Keratinocyte (primary cell): ENCODE results near the gene ABHD12B. TPM values are rescaled to one million over a fixed set of nuclear protein-coding genes. Genes with fewer than 3 reads are reported as not detected.

Experiments
- DNase-seq: peaks from one replicate; pipeline ENCODE4 v3.0.0-alpha.2; 2011; ENCODE audit warnings: low read depth, missing footprints, low spot score
- FAIRE-seq: peaks from 2 replicates; lab custom pipeline; 2011; peaks lifted over from hg19 to GRCh38; lab: Jason Lieb, UNC
- H2AFZ ChIP-seq: 2 replicates; pipeline ENCODE4 v1.6.0; 2012; ENCODE audit warnings: low read length, control low read depth, inconsistent platforms; ENCODE audit not compliant: control insufficient read depth
- H3K27ac ChIP-seq: 2 replicates; pipeline ENCODE4 v1.5.1; 2011; ENCODE audit warnings: low read length; ENCODE audit not compliant: control insufficient read depth, insufficient read depth
- H3K27me3 ChIP-seq: 3 replicates; pipeline ENCODE4 v1.6.0; 2011; ENCODE audit warnings: low read length; ENCODE audit not compliant: control insufficient read depth, insufficient read depth; ENCODE audit errors: extremely low read depth
- H3K36me3 ChIP-seq, 2 experiments: 2 replicates in 1 of 2; 3 replicates in 1 of 2; pipeline ENCODE4 v1.5.1; 2011; ENCODE audit warnings: low read length in 2 of 2, mild to moderate bottlenecking in 1 of 2; ENCODE audit not compliant: control insufficient read depth in 2 of 2, insufficient read depth in 2 of 2; ENCODE audit errors: extremely low read depth in 1 of 2
- H3K4me1 ChIP-seq: 3 replicates; pipeline ENCODE4 v1.5.1; 2011; ENCODE audit warnings: low read length; ENCODE audit not compliant: control insufficient read depth, insufficient read depth; ENCODE audit errors: extremely low read depth
- H3K4me2 ChIP-seq: 3 replicates; pipeline ENCODE4 v1.6.0; 2011; ENCODE audit warnings: low read depth, low read length; ENCODE audit not compliant: control insufficient read depth, insufficient read depth; ENCODE audit errors: extremely low read depth
- H3K4me3 ChIP-seq, 3 experiments: fragments of 200-600 bp in 1 of 3; sonication (generic) in 1 of 3; 2 replicates in 2 of 3; 3 replicates in 1 of 3; pipeline ENCODE4 v1.5.1; 2011 to 2016; ENCODE audit warnings: low read length in 3 of 3, mild to moderate bottlenecking in 3 of 3, control low read depth in 2 of 3, inconsistent platforms in 1 of 3, low read depth in 1 of 3, mixed read lengths in 1 of 3, mixed run types in 1 of 3, moderate library complexity in 1 of 3; ENCODE audit not compliant: control insufficient read depth in 2 of 3, insufficient read depth in 2 of 3; ENCODE audit errors: extremely low read depth in 1 of 3
- H3K79me2 ChIP-seq: 2 replicates; pipeline ENCODE4 v1.6.0; 2012; ENCODE audit warnings: low read length; ENCODE audit not compliant: control insufficient read depth, insufficient read depth
- H3K9ac ChIP-seq: 3 replicates; pipeline ENCODE4 v1.6.0; 2011; ENCODE audit warnings: low read length; ENCODE audit not compliant: control insufficient read depth, insufficient read depth; ENCODE audit errors: extremely low read depth
- H3K9me1 ChIP-seq: 3 replicates; pipeline ENCODE4 v1.6.0; 2011; ENCODE audit warnings: low read length; ENCODE audit not compliant: control insufficient read depth, insufficient read depth; ENCODE audit errors: extremely low read depth
- H3K9me3 ChIP-seq: 2 replicates; pipeline ENCODE4 v1.5.1; 2012; ENCODE audit warnings: low read depth, low read length; ENCODE audit not compliant: control insufficient read depth
- H4K20me1 ChIP-seq: 3 replicates; pipeline ENCODE4 v1.6.0; 2011; ENCODE audit warnings: low read length; ENCODE audit not compliant: control insufficient read depth, insufficient read depth; ENCODE audit errors: extremely low read depth
- CTCF ChIP-seq, 3 experiments: IDR thresholded peaks in 1 of 3; conservative IDR thresholded peaks in 1 of 3; optimal IDR thresholded peaks in 1 of 3; 2 replicates in 2 of 3; 3 replicates in 1 of 3; pipeline versions ENCODE3 to v1.5.1; 2011; ENCODE audit warnings: low read length in 3 of 3, mild to moderate bottlenecking in 3 of 3, moderate library complexity in 2 of 3, control low read depth in 1 of 3, inconsistent platforms in 1 of 3; ENCODE audit not compliant: insufficient read depth in 2 of 3; ENCODE audit errors: extremely low read depth in 1 of 3
- EZH2 ChIP-seq: IDR thresholded peaks from one replicate; pipeline ENCODE4 v1.6.1; 2012; ENCODE audit warnings: inconsistent platforms, mild to moderate bottlenecking, low read length, moderate library complexity
- dilution Hi-C: fragments of 300-500 bp; cut with MboI; formaldehyde crosslinking; loops from one replicate; pipeline ENCODE4 v1.7.0; 2020; ENCODE audit warnings: low sequenced_read_pairs; ENCODE audit not compliant: extremely low pct_ligation_motif_present
- polyA plus RNA-seq, 5 experiments: library from polyadenylated mRNA; depleted of rRNA in 3 of 5; stranded (reverse) in 3 of 5; stranded (forward) in 1 of 5; unstranded in 1 of 5; fragments of >200 nt; gene quantifications; 1 replicate in 1 of 5; 2 replicates in 3 of 5; 3 replicates in 1 of 5; pipeline versions ENCODE4 v1.2.1 to v1.2.3, GENCODE V29; 2011 to 2012; ENCODE audit warnings: missing spikeins in 2 of 5, low read depth in 1 of 5, low replicate concordance in 1 of 5

Gene ABHD12B
- polyA plus RNA-seq, 1 donor (not counting 4 experiments of a cell fraction or from before 2014, with no cell fraction given): not detected

GRCh38 chr14:50853891-50854290 lies 18.0 kb upstream of the ABHD12B start:
- DNase-seq (no peak), FAIRE-seq (no peak)
- no peak overlapping the region for H3K4me2 ChIP-seq
- H3K4me1 ChIP-seq: no peaks in the 10 kb centered on the region
- dilution Hi-C loops: no loop called here
- no peaks in the 10 kb centered on the region for H3K79me2 ChIP-seq
- no peak overlapping the region for H2AFZ ChIP-seq
- no peak overlapping the region for H3K4me3 ChIP-seq
- no peak overlapping the region for H3K27ac ChIP-seq
- no peaks in the 10 kb centered on the region for H3K9me3 ChIP-seq
- H3K9ac ChIP-seq: no peak overlapping the region
- H3K9me1 ChIP-seq: no peaks in the 10 kb centered on the region
- H4K20me1 ChIP-seq: no peaks in the 10 kb centered on the region
- no peaks in the 10 kb centered on the region for H3K36me3 ChIP-seq
- H3K27me3 ChIP-seq: no peaks in the 10 kb centered on the region
- TF ChIP-seq EZH2 (no peak), CTCF (optimal IDR thresholded peaks at IDR 0.05 in 1 of 3, IDR thresholded peaks at IDR 0.05 in 1 of 3, conservative IDR thresholded peaks at IDR 0.05 in 1 of 3; ENCODE audit: extremely low read depth in 1 of 3, insufficient read depth in 2 of 3, low read length in 3 of 3) (no peak)

- dilution Hi-C loops: no loop called here
- Histone ChIP-seq H3K4me2 (no peak overlapping the region), H3K4me1 (peaks cover 4% of the 10 kb centered on the region), H3K9me3 (no peaks in the 10 kb centered on the region), H3K9ac (no peak overlapping the region), H3K4me3 (no peak overlapping the region), H3K9me1 (no peaks in the 10 kb centered on the region), H3K36me3 (no peaks in the 10 kb centered on the region), H4K20me1 (no peaks in the 10 kb centered on the region), H3K79me2 (no peaks in the 10 kb centered on the region), H2AFZ (no peak overlapping the region), H3K27me3 (no peaks in the 10 kb centered on the region), H3K27ac (no peak overlapping the region)
- no peak for TF ChIP-seq EZH2
- no peak for TF ChIP-seq CTCF (optimal IDR thresholded peaks at IDR 0.05 in 1 of 3, IDR thresholded peaks at IDR 0.05 in 1 of 3, conservative IDR thresholded peaks at IDR 0.05 in 1 of 3; ENCODE audit: extremely low read depth in 1 of 3, insufficient read depth in 2 of 3, low read length in 3 of 3)
- FAIRE-seq: no peak
- no peak for DNase-seq
Observed at GRCh38 chr14:50854521-50854920, 17.3 kb upstream of the ABHD12B start.
